ENCODE data around the gene APOBEC3F. TPM values are rescaled to one million over a fixed set of nuclear protein-coding genes. Genes with fewer than 3 reads are reported as not detected.

Gene APOBEC3F
- total RNA-seq, result 6.0 and 13.7 TPM in 2 replicates

DNA sequence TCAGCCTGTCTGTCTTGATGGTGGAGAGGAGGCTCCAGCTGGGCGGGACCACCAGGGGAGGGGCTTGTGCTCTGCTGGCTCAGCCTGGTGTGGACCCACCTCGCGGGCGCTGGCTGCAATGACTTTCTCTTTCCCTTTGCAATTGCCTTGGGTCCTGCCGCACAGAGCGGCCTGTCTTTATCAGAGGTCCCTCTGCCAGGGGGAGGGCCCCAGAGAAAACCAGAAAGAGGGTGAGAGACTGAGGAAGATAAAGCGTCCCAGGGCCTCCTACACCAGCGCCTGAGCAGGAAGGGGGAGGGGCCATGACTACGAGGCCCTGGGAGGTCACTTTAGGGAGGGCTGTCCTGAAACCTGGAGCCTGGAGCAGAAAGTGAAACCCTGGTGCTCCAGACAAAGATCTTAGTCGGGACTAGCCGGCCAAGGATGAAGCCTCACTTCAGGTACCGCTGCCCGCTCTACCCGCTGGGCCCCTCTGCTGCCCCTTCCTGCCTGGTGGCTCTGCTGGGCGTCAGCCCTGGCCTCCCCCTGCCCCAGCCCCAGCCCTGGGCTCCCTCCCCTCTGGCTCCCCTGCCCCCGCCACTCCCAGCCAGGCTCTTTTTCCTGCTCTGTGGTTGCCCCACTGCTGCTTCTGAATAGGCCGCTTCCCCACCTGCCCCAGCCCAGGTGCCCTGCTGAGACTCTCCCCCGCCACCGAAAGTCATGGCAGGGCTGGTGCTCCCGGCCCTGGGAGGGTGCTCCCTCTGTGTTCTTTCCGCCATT lies at the start of gene APOBEC3F:
Gene APOBEC3F (plus strand): TSS at position 327 of the 759 bp plus-strand sequence. CDS start 97 bp downstream, at position 424.

DNA sequence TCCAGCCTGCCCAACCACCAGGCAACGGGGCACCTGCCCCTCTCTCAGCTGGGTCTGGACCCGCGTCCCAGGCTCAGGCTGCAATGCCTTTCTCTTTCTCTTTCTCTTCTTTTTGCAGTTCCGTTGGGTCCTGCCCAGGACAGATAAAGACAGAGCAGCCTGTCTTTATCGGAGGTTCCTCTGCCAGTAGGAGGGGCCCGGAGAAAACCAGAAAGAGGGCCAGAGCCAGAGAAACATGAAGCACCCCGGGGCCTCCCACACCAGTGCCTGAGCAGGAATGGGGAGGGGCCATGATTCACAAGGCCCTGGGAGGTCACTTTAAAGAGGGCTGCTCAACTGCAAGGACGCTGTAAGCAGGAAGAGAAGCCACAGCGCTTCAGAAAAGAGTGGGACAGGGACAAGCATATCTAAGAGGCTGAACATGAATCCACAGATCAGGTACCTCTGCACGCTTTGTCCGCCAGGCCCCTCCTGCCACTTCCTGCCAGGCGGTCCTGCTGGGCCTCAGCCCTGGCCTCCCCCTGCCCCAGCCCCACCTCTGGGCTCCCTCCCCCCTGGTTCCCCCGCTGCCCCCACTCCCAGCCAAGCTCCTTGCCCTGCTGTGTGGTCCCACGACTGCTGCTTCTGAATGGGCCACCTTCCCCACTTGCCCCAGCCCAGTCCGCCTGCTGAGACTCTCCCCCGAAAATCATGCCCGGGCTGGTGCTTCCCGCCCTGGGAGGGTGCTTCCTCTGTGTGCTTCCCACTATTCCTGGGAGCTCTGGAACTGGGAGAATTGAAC lies 26.5 kb upstream of the APOBEC3F start, which contains the start of gene APOBEC3C:
Gene APOBEC3C (plus strand): TSS at position 316 of the 781 bp plus-strand sequence. CDS start 106 bp downstream, at position 422.

DNA sequence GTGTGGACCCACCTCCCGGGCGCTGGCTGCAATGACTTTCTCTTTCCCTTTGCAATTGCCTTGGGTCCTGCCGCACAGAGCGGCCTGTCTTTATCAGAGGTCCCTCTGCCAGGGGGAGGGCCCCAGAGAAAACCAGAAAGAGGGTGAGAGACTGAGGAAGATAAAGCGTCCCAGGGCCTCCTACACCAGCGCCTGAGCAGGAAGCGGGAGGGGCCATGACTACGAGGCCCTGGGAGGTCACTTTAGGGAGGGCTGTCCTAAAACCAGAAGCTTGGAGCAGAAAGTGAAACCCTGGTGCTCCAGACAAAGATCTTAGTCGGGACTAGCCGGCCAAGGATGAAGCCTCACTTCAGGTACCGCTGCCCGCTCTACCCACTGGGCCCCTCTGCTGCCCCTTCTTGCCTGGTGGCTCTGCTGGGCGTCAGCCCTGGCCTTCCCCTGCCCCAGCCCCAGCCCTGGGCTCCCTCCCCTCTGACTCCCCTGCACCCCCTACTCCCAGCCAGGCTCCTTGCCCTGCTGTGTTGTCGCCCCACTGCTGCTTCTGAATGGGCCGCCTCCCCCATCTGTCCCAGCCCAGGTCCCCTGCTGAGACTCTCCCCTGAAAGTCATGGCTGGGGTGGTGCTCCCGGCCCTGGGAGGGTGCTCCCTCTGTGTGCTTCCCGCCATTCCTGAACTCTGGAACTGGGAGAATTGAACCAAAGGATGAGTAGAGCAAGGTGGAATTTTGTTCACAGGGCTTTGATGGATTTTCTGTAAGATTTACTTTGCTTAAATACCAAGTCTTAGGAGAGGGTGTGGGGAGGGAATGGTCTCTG lies 36.6 kb downstream of the APOBEC3F start, which contains the start of gene APOBEC3G:
Gene APOBEC3G (plus strand): TSS at position 250 of the 815 bp plus-strand sequence. CDS start 87 bp downstream, at position 337.

DNA sequence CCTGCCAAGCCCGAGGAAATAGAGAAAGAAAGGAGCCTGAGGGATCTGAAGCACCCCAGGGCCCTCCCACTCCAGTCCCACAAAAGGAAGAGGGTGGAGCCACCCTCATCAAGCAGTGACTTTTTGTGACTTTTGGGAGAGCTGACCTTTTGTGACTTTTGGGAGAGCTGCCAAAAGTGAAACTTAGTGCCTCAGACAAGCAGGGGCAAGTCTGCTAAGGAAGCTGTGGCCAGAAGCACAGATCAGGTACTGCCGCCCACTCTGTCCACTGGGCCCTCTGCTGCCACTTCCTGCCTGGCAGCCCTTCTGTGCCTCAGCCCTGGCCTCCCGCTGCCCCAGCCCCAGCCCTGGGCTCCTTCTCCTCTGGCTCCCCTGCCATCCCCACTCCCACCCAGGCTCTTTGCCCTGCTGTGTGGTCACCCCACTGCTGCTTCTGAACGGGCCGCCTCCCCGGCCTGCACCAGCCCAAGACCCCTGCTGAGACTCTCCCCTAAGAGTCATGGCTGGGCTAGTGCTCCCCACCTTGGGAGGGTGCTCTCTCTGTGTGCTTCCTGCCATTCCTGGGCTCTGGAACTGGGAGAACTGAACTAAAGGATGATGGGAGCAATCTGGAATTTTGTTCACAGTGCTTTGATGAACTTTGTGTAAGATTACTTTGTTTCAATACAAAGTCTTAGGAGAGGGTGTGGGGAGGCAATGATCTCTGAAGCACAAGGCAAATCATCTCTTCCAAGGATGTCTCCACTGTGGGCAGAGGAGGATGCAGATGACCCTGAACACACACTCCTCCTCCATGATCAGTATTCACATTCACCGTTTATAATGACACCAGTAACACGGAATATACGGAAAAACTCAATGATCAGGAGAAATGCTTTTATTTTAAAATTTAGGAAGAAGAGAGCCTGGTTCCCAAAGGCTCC lies 56.7 kb downstream of the APOBEC3F start, which contains the start of gene APOBEC3H:
Gene APOBEC3H (plus strand): TSS at position 147 of the 923 bp plus-strand sequence. CDS start 3,035 bp downstream, outside the sequence.

Other genes starting within 250 kb of the APOBEC3F start
- 13.7 and 16.8 TPM in 2 replicates for gene DNAL4, start 246.7 kb upstream of the APOBEC3F start, total RNA-seq
- 5.4 and 6.7 TPM in 2 replicates for gene NPTXR, start 196.8 kb upstream of the APOBEC3F start, total RNA-seq
- gene CBX6, start 168.6 kb upstream of the APOBEC3F start, total RNA-seq, result 71.0 and 75.3 TPM in 2 replicates
- gene APOBEC3A, start 83.3 kb upstream of the APOBEC3F start, total RNA-seq, result not detected in 2 replicates
- 1.5 and 1.9 TPM in 2 replicates for gene APOBEC3B, start 58.5 kb upstream of the APOBEC3F start, total RNA-seq
- 24.1 and 24.5 TPM in 2 replicates for gene APOBEC3C, start 26.6 kb upstream of the APOBEC3F start, total RNA-seq
- gene APOBEC3D, start 19.7 kb upstream of the APOBEC3F start, total RNA-seq, result 0.69 and 1.0 TPM in 2 replicates
- gene APOBEC3G, start 36.4 kb downstream of the APOBEC3F start, total RNA-seq, result 8.8 and 9.9 TPM in 2 replicates
- 0.75 TPM in 1 of 2 replicates, not detected in the other for gene APOBEC3H, start 56.4 kb downstream of the APOBEC3F start, total RNA-seq
- gene CBX7, start 111.8 kb downstream of the APOBEC3F start, total RNA-seq, result 7.4 and 14.4 TPM in 2 replicates
- 3.8 and 4.2 TPM in 2 replicates for gene PDGFB, start 204.1 kb downstream of the APOBEC3F start, total RNA-seq

Measured in cardiac ventricle fibroblast (primary cell).